Measurements from ENCODE around the gene NHERF2.

NHERF2 gene

GRCh38 chr16:2036200-2036966 lies 9.7 kb downstream of the NHERF2 start:
- DNase-seq (ENCODE audit: low read depth), result no peak
- H3K4me3 ChIP-seq (ENCODE audit: low read depth, low read length), result no peak overlapping the region

GRCh38 chr16:2037115-2037514 lies 10.4 kb downstream of the NHERF2 start:
- DNase-seq (ENCODE audit: low read depth), result no peak
- H3K4me3 ChIP-seq (ENCODE audit: low read depth, low read length), result no peak overlapping the region

- no peak for DNase-seq (ENCODE audit: low read depth)
- no peak overlapping the region for H3K4me3 ChIP-seq (ENCODE audit: low read depth, low read length)
These were observed 11.1 kb downstream of the NHERF2 start for GRCh38 chr16:2037647-2038381.

GRCh38 chr16:2038382-2039231 lies 11.9 kb downstream of the NHERF2 start:
- DNase-seq (ENCODE audit: low read depth), result no peak
- H3K4me3 ChIP-seq (ENCODE audit: low read depth, low read length), result no peak overlapping the region

- no peak overlapping the region for H3K4me3 ChIP-seq (ENCODE audit: low read depth, low read length)
- peak; percentile 86 for DNase-seq (ENCODE audit: low read depth)
These were observed 12.8 kb downstream of the NHERF2 start for GRCh38 chr16:2039274-2040031.

- DNase-seq (ENCODE audit: low read depth), result no peak
- H3K4me3 ChIP-seq (ENCODE audit: low read depth, low read length), result no peak overlapping the region
These were observed 13.5 kb downstream of the NHERF2 start for GRCh38 chr16:2040041-2040786.

- peak; percentile 31 for DNase-seq (ENCODE audit: low read depth)
- H3K4me3 ChIP-seq (ENCODE audit: low read depth, low read length), result no peak overlapping the region
These were observed 14.3 kb downstream of the NHERF2 start for GRCh38 chr16:2040787-2041522.

- H3K4me3 ChIP-seq (ENCODE audit: low read depth, low read length), result no peak overlapping the region
- no peak for DNase-seq (ENCODE audit: low read depth)
These were observed 15.7 kb downstream of the NHERF2 start for GRCh38 chr16:2042171-2042985.

- no peak for DNase-seq (ENCODE audit: low read depth)
- no peak overlapping the region for H3K4me3 ChIP-seq (ENCODE audit: low read depth, low read length)
These were observed 16.4 kb downstream of the NHERF2 start for GRCh38 chr16:2042986-2043666.

GRCh38 chr16:2043667-2044451 lies 17.2 kb downstream of the NHERF2 start:
- DNase-seq (ENCODE audit: low read depth), result no peak
- no peak overlapping the region for H3K4me3 ChIP-seq (ENCODE audit: low read depth, low read length)

GRCh38 chr16:2044541-2044940 lies 17.8 kb downstream of the NHERF2 start:
- H3K4me3 ChIP-seq (ENCODE audit: low read depth, low read length), result no peak overlapping the region
- no peak for DNase-seq (ENCODE audit: low read depth)

- no peak for DNase-seq (ENCODE audit: low read depth)
- H3K4me3 ChIP-seq (ENCODE audit: low read depth, low read length), result no peak overlapping the region
These were observed 19.5 kb downstream of the NHERF2 start for GRCh38 chr16:2045965-2046892.

GRCh38 chr16:2046893-2047329 lies 20.2 kb downstream of the NHERF2 start:
- peak overlapping the region; percentile 81 for H3K4me3 ChIP-seq (ENCODE audit: low read depth, low read length)
- DNase-seq (ENCODE audit: low read depth), result no peak

- H3K4me3 ChIP-seq (ENCODE audit: low read depth, low read length), result peak within 1 kb of the TSS; percentile 81
- DNase-seq (ENCODE audit: low read depth), result peak; percentile 85
These were observed 20.8 kb downstream of the NHERF2 start, which contains the start of the genes NTHL1 and TSC2 for GRCh38 chr16:2047330-2048115. Gene NTHL1 (minus strand): TSS chr16:2047834. CDS start chr16:2047823, 11 bp downstream. Gene TSC2 (plus strand): TSS chr16:2047985. CDS start chr16:2048616, 631 bp downstream.

Measured in skeletal muscle cell (primary cell).